ENCODE results near the gene TMEM232.

DNA sequence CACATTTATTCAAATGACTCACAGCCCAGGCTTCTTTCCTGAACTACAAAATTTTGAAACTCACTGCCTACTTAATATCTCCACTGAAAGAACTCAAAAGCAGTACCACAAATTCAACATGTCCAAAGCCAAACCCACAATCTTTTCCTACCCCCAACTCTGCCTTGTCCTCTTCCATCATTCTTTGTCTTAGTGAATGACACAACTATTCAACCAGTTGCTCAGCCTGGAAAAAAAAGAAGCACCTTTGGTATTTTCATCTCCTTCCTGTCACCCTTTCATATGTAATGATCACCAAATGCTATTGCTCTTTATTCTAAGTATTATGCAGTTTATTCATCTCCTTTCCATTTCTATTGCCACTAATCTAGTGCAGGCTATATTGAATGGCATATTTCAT, 216.3 kb downstream of the TMEM232 start:
- TF ChIP-seq EZH2phosphoT487 (IDR thresholded peaks at IDR 0.05; ENCODE audit: insufficient read depth, low read depth) = no peak
- no peak for TF ChIP-seq EZH2 (IDR thresholded peaks at IDR 0.05; ENCODE audit: insufficient read depth, poor library complexity, severe bottlenecking)

Measured in GM23248 (cell line).